HuH-7.5 (cell line): ENCODE measurements around the gene ATP6V1B1.

Experiments used
- DNase-seq: peaks from one replicate; pipeline ENCODE4 v3.0.0; 2011; ENCODE audit warnings: low spot score

Gene ATP6V1B1

DNA sequence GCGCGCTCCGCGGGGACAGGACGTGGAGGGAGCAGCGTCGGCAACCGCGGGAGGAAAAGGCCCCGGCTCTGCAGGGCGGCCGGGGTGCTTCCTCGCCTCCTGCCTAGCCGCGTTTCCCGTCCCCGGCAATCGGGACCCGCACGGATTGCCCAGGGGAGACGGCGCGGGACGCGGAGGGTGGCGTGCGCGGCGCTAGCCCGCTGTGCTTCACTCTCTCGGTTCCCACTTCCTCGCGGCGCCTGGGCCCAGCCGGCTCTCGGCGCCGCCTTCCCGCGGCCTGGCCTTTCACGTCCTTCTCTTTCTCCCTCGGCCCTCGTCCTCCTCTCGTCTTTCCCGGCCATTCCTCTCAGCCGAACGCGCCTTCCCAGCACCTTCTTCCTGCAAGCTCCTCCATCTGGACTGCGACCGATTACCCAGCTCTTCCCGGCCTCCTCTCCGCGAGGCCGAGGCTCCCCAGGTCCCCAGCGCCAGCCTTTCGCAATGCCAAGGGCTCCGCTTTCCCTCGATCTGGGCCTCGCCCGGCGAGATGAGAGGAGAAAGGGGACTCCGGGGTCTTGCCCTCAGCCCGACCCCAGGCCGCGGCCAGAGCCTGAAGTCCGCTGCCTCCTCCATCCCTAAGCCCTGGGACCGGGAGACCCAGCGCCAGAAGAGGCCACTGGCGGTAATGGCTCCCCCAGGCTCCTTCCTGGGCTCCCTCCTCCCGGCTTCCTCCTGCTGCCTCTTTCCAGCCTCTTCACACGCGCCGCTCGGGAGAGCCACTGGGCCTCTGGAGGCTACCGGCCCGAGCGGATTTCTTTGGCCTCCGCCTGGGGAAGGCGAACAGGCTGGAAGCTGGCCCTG lies 34.3 kb upstream of the ATP6V1B1 start:
- no peak for DNase-seq

DNA sequence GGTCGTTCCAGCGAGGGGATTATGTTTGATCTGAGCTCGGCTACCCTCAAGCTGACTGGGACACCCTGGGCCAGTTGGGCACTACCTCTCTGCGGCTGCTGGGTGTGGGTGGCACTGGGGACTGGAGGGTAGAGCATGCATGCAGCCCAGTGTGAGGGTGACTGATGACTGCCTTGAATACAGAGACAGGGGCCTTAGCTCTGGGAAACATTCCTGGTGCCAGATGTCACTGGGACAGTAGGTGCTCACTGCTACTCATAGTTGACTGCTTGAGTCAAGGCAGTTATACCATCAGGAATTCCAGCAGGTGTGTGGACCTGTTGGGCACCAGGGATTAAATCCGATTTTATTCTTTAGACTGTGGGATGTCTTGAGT lies 33.6 kb upstream of the ATP6V1B1 start:
- DNase-seq: no peak

- no peak for DNase-seq
These were observed 33.1 kb upstream of the ATP6V1B1 start for GRCh38 chr2:70902579-70902978.

- no peak for DNase-seq
These were observed 32.5 kb upstream of the ATP6V1B1 start for GRCh38 chr2:70903171-70903570.

- DNase-seq: no peak
These were observed 31.9 kb upstream of the ATP6V1B1 start for GRCh38 chr2:70903641-70904340.

DNA sequence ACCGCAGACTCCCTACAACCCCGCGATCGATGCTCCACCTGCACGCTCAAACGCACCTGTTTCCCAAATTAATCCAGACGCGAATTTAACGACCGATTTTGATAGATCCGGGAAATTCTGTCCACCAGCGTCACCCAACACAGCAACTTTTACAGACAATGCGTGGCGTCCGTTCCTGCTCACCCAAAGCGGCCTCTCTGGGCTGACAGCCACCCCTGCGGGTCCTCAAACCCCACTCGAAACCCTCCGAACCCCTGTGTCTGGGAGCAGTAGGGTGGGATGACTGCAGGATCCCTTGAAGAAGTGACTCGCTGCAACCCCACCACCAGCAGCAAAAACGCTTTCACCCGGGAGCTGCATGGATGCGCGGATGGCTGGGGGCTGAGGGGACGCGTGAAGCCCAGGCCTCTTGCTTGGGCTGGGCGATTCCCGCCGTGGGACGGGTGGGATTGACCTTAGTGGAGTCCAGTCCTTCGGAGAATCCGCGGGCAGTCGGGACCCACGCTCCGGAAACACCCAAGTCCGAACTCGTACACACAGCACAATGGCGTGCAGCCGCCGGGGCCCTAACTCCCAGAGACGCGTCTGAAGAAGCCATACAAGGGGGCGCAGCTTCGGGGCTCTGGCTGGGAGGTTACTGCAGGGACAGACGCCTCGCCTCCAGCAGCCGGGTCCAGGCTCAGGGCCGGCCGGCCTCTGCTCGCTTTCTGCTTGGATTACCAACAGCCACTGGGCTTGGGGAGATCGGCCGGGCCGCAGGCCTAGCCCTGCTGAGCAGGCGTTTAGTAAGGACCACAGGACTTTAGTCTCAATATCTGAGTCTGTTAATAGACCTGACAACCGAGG lies 31.1 kb upstream of the ATP6V1B1 start:
- no peak for DNase-seq

GRCh38 chr2:70905443-70906421 lies 30.0 kb upstream of the ATP6V1B1 start:
- DNase-seq: no peak

DNA sequence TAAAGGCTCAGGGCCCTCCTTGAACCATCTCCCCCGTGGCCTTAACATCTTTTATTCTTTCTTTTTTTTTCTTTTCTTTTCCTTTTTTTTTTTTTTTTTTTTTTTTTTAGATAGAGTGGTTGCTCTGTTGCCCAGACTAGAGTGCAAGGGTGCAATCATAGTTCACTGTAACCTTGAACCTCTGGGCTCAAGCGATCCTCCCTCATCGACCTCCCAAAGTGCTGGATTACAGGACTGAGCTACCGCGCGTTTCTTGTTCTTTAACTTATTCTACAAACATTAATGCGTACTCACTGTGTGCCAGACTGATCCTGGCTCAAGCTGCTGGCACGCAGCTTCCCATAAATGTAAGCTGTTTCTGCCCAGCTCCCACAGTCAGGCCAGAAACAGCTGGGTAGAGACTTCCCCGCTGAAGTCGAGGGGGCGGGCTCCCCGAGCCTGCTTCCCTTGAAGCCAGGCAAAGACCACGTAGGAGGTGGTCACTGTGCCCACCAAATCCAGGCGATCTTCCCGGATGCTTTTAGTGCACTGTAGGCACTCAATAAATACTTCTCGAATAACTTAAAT lies 29.2 kb upstream of the ATP6V1B1 start:
- no peak for DNase-seq

GRCh38 chr2:70907130-70908057 lies 28.3 kb upstream of the ATP6V1B1 start:
- DNase-seq: no peak

- no peak for DNase-seq
These were observed 19.4 kb upstream of the ATP6V1B1 start for GRCh38 chr2:70916291-70916690.

DNA sequence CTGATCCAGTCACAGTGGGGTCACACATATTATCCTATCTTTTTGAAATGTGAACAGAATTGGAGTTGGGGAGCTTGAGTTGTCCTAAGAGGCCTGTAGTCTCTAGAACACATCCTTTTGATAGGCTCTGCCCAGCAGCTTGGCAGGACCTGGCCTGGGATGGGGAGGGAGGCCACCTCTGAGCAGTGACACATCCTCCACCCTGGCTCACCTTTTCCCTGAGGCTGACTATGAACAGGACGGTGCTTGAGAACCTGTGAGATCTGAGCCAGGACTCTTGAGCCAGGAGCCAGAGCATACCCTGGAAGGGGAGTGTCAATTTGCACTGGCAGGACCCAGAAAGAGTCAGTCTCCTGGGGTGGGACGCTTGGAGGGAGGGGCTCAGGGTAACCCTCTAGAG lies 17.7 kb upstream of the ATP6V1B1 start:
- DNase-seq: no peak

GRCh38 chr2:70919672-70920366 lies 15.9 kb upstream of the ATP6V1B1 start:
- peak; percentile 77 for DNase-seq

DNA sequence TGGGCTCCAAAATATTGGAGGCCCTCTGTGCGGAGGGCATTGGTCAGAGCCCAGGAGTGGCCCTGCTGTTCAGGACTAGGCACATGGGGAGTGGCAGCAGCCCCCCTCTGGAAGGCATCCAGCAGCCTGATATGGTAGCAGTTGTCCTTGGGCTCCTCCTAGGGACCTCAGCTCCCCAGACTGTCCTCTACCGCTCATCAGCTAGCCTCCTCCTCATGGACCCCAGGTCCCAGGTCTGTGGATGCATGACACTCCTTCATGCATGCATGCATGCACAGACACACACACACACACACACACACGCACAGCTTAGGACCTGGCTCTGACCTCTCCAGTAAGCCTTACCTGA lies 15.4 kb upstream of the ATP6V1B1 start:
- DNase-seq: no peak

DNA sequence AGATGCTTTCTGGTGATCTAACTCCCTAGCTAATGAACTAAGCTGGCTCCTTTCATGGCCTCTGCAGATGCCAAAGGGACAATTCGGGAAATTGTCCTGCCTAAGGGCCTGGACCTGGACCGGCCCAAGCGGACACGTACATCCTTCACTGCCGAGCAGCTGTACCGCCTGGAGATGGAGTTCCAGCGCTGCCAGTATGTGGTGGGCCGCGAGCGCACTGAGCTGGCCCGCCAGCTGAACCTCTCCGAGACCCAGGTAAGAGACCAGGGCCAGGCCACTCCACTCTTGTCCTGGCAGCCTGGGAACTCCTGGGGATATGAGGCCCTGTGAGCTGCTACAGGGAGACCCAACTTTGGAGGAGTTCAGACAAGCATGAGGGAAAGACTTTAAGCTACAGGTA lies 14.7 kb upstream of the ATP6V1B1 start:
- no peak for DNase-seq

- no peak for DNase-seq
These were observed 13.9 kb upstream of the ATP6V1B1 start for GRCh38 chr2:70921839-70922234.

GRCh38 chr2:70922235-70923234 lies 13.2 kb upstream of the ATP6V1B1 start:
- DNase-seq: no peak

GRCh38 chr2:70923378-70924015 lies 12.2 kb upstream of the ATP6V1B1 start:
- no peak for DNase-seq

- DNase-seq: no peak
These were observed 9.7 kb upstream of the ATP6V1B1 start for GRCh38 chr2:70926042-70926441.
